IMR-90 (cell line): ENCODE results near the gene FBXO44. TPM values are rescaled to one million over a fixed set of nuclear protein-coding genes. Genes with fewer than 3 reads are reported as not detected.

Experiments
- ATAC-seq: fragments of 200-7000 bp; cut with Tn5 transposase; 2 replicates; pipeline ENCODE4 v1.9.1; 2020; ENCODE audit warnings: low read depth, mild to moderate bottlenecking, moderate library complexity
- BruUV-seq: library from RNA; stranded (reverse); fragments of 400-500 nt; replicated peaks from 2 replicates; lab custom pipeline; 2021; lab: Mats Ljungman, UMichigan
- CTCF ChIA-PET: fragments of 300-600 bp; formaldehyde crosslinking; extraction: SDS; loops from one replicate; lab custom pipeline; 2021; ENCODE audit warnings: antibody characterized with exemption; lab: Yijun Ruan, JAX
- POLR2A ChIA-PET: fragments of 300-600 bp; sonication (Branson Sonifier 250); formaldehyde crosslinking; loops from one replicate; lab custom pipeline; 2022; ENCODE audit warnings: antibody characterized with exemption; ENCODE audit not compliant: unreplicated experiment; lab: Charles Lee
- DNase-seq: peaks from one replicate; pipeline ENCODE4 v3.0.0; 2013
- H2AFZ ChIP-seq: replicated peaks from 2 replicates; pipeline ENCODE3; 2013; ENCODE audit warnings: low read length, mild to moderate bottlenecking; ENCODE audit not compliant: poor library complexity
- H2AK5ac ChIP-seq: 2 replicates; pipeline ENCODE4 v1.6.1; 2013; ENCODE audit warnings: low read depth, low read length, inconsistent platforms
- H2AK9ac ChIP-seq: replicated peaks from 2 replicates; pipeline ENCODE3; 2013; ENCODE audit warnings: mild to moderate bottlenecking, low read depth, low read length, moderate library complexity; ENCODE audit not compliant: poor library complexity
- H2BK120ac ChIP-seq: 2 replicates; pipeline ENCODE4 v1.6.1; 2013; ENCODE audit warnings: low read depth, low read length, inconsistent platforms
- H2BK15ac ChIP-seq: 3 replicates; pipeline ENCODE4 v1.6.1; 2013; ENCODE audit warnings: low read depth, low read length, inconsistent platforms
- H2BK20ac ChIP-seq: 2 replicates; pipeline ENCODE4 v1.6.1; 2013; ENCODE audit warnings: low read depth, mild to moderate bottlenecking, inconsistent platforms, low read length, moderate library complexity
- H2BK5ac ChIP-seq: 2 replicates; pipeline ENCODE4 v1.6.1; 2013; ENCODE audit warnings: mild to moderate bottlenecking, low read depth, low read length, inconsistent platforms; ENCODE audit not compliant: poor library complexity, severe bottlenecking
- H3K14ac ChIP-seq: replicated peaks from 2 replicates; pipeline ENCODE4 v1.6.1; 2013; ENCODE audit warnings: low read depth, low read length, inconsistent platforms
- H3K18ac ChIP-seq: 2 replicates; pipeline ENCODE4 v1.6.1; 2013; ENCODE audit warnings: low read depth, low read length, control low read depth
- H3K23ac ChIP-seq: 2 replicates; pipeline ENCODE4 v1.6.1; 2013; ENCODE audit warnings: low read depth, low read length, inconsistent platforms
- H3K27ac ChIP-seq: 2 replicates; pipeline ENCODE4 v1.5.1; 2013; ENCODE audit warnings: mild to moderate bottlenecking, control low read depth, low read length; ENCODE audit not compliant: insufficient read depth
- H3K27me3 ChIP-seq: 2 replicates; pipeline ENCODE4 v1.6.1; 2013; ENCODE audit warnings: low read length; ENCODE audit not compliant: control insufficient read depth, insufficient read depth
- H3K36me3 ChIP-seq: 2 replicates; pipeline ENCODE4 v1.6.1; 2013; ENCODE audit warnings: low read length, mixed read lengths; ENCODE audit not compliant: control insufficient read depth, insufficient read depth
- H3K4ac ChIP-seq: 2 replicates; pipeline ENCODE4 v1.6.1; 2013; ENCODE audit warnings: low read depth, low read length, inconsistent platforms
- H3K4me1 ChIP-seq: 2 replicates; pipeline ENCODE4 v1.6.1; 2013; ENCODE audit warnings: low read length, mixed read lengths; ENCODE audit not compliant: control insufficient read depth, insufficient read depth
- H3K4me2 ChIP-seq: 2 replicates; pipeline ENCODE4 v1.6.1; 2013; ENCODE audit warnings: low read depth, mild to moderate bottlenecking, control low read depth, low read length, moderate library complexity
- H3K4me3 ChIP-seq: 2 replicates; pipeline ENCODE4 v1.5.1; 2013; ENCODE audit warnings: low read depth, mild to moderate bottlenecking, control low read depth, low read length, moderate library complexity; ENCODE audit not compliant: insufficient read depth
- H3K56ac ChIP-seq: 2 replicates; pipeline ENCODE4 v1.6.1; 2013; ENCODE audit warnings: low read length, inconsistent platforms; ENCODE audit not compliant: insufficient read depth; ENCODE audit errors: extremely low read depth
- H3K79me1 ChIP-seq, 2 experiments: 2 replicates each; pipeline ENCODE4 v1.6.1; 2013; ENCODE audit warnings: low read length in 2 of 2, inconsistent platforms in 1 of 2, low read depth in 1 of 2
- H3K9ac ChIP-seq: 2 replicates; pipeline ENCODE4 v1.6.1; 2013; ENCODE audit warnings: low read depth, low read length, control low read depth
- H3K9me1 ChIP-seq: 2 replicates; pipeline ENCODE4 v1.6.1; 2013; ENCODE audit warnings: low read length, inconsistent platforms; ENCODE audit not compliant: insufficient read depth
- H3K9me3 ChIP-seq: 2 replicates; pipeline ENCODE4 v1.6.1; 2013; ENCODE audit warnings: low read length; ENCODE audit not compliant: control insufficient read depth, insufficient read depth
- H4K20me1 ChIP-seq: 2 replicates; pipeline ENCODE4 v1.6.1; 2013; ENCODE audit warnings: low read length, inconsistent platforms; ENCODE audit not compliant: insufficient read depth
- H4K5ac ChIP-seq: 2 replicates; pipeline ENCODE4 v1.6.1; 2013; ENCODE audit warnings: mild to moderate bottlenecking, low read depth, low read length, control low read depth
- H4K8ac ChIP-seq, 2 experiments: 2 replicates each; pipeline ENCODE4 v1.6.1; 2013; ENCODE audit warnings: low read depth in 2 of 2, low read length in 2 of 2, control low read depth in 1 of 2, inconsistent platforms in 1 of 2
- H4K91ac ChIP-seq: 2 replicates; pipeline ENCODE4 v1.6.1; 2013; ENCODE audit warnings: low read depth, low read length, inconsistent platforms; ENCODE audit not compliant: insufficient read depth
- BHLHE40 ChIP-seq: fragments of 150-350 bp; IDR thresholded peaks from 2 replicates; pipeline ENCODE4 v1.6.1; 2016; ENCODE audit warnings: mild to moderate bottlenecking, low read depth, low read length
- CEBPB ChIP-seq: IDR thresholded peaks from 2 replicates; pipeline ENCODE4 v1.6.1; 2012; ENCODE audit warnings: low read depth, low read length, improper control_type of control experiment
- FOS ChIP-seq: fragments of 150-350 bp; IDR thresholded peaks from 2 replicates; pipeline ENCODE4 v1.6.1; 2016; ENCODE audit warnings: low read depth, low read length
- NFE2L2 ChIP-seq: fragments of 150-350 bp; IDR thresholded peaks from 2 replicates; pipeline ENCODE4 v1.6.1; 2016; ENCODE audit warnings: low read depth, mild to moderate bottlenecking, low read length
- POLR2A ChIP-seq: IDR thresholded peaks from 2 replicates; pipeline ENCODE4 v1.6.1; 2012; ENCODE audit warnings: mild to moderate bottlenecking, low read depth, low read length
- RAD21 ChIP-seq: IDR thresholded peaks from 2 replicates; pipeline ENCODE4 v1.6.1; 2012; ENCODE audit warnings: low read length, improper control_type of control experiment
- RCOR1 ChIP-seq: IDR thresholded peaks from 2 replicates; pipeline ENCODE4 v1.6.1; 2012; ENCODE audit warnings: mild to moderate bottlenecking, low read length, improper control_type of control experiment; ENCODE audit not compliant: insufficient replicate concordance
- SMC3 ChIP-seq: fragments of 150-350 bp; IDR thresholded peaks from 2 replicates; pipeline ENCODE4 v1.6.1; 2016; ENCODE audit warnings: low read depth, mild to moderate bottlenecking, antibody characterized with exemption, low read length, moderate library complexity
- WGBS, 2 experiments: methylation state at CpG; one replicate each; pipeline versions ENCODE4 v1.1.5 to v1.1.7; 2013; ENCODE audit warnings: missing lambda C conversion rate in 2 of 2; ENCODE audit not compliant: insufficient read length in 1 of 2; ENCODE audit errors: extremely low coverage in 2 of 2; 5-methylcytosine and 5-hydroxymethylcytosine counted together
- dilution Hi-C: fragments of 300-500 bp; cut with HindIII; formaldehyde crosslinking; loops from one replicate; pipeline ENCODE4 v1.14.3; 2018; ENCODE audit warnings: low sequenced_read_pairs; ENCODE audit not compliant: unreplicated experiment
- in situ Hi-C: fragments of 300-500 bp; cut with MboI; formaldehyde crosslinking; loops from 3 replicates; pipeline ENCODE4 v1.14.3; 2019; ENCODE audit warnings: low sequenced_read_pairs, inconsistent platforms, mixed read lengths
- intact Hi-C: fragments of 100-400 bp; cut with micrococcal nuclease; formaldehyde crosslinking; loops from 2 replicates; pipeline ENCODE4 v1.10.0; 2022
- polyA plus RNA-seq, 3 experiments: library from polyadenylated mRNA; depleted of rRNA; stranded (reverse); fragments of >200 nt; gene quantifications; 2 replicates each; pipeline ENCODE4 v1.2.3, GENCODE V29; 2012; ENCODE audit warnings: low replicate concordance in 1 of 3
- total RNA-seq: library from RNA; depleted of rRNA; stranded (reverse); fragments of >200 nt; gene quantifications from 2 replicates; pipeline ENCODE4 v1.2.3, GENCODE V29; 2012
- TF ChIP-seq, protein P1 (sequence below): fragments of 150-350 bp; IDR thresholded peaks from 2 replicates; pipeline ENCODE4 v1.6.1; 2017; ENCODE audit warnings: mild to moderate bottlenecking, antibody characterized with exemption, low read length, low read depth
- TF ChIP-seq, protein P2 (sequence below): fragments of 150-350 bp; IDR thresholded peaks from 2 replicates; pipeline ENCODE4 v1.6.1; 2016; ENCODE audit warnings: low read depth, mild to moderate bottlenecking, low read length, moderate library complexity, borderline replicate concordance
- TF ChIP-seq, protein P3 (sequence below): conservative IDR thresholded peaks from 2 replicates; pipeline ENCODE4 v1.5.1; 2012; ENCODE audit warnings: mild to moderate bottlenecking, low read depth, low read length, improper control_type of control experiment

FBXO44 gene
- total and polyA plus RNA-seq, 2 of the 4 experiments (the other 2 are of a cell fraction) = 9.3 to 25.5 TPM

DNA sequence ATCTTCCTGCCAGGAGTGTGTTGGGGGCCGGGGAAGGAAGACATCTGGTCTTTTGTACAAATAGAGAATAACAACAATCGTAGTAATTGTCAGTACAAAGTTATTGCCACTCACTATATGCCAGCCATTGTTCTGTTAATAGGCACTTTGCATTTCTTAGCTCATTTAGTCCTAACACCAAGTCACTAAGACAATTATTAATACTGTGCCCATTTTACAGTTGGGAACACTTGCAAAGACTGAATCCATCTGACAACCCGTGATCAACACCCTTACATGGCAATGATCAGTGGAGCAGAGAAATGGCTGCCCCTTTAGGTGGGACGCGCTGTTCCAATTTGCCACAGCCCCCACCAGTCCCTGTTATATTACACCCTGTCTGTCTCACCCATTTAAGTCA is 33.8 kb upstream of the FBXO44 start:
- Histone ChIP-seq H2AFZ (no peak overlapping the region), H2BK15ac (no peak overlapping the region), H2AK9ac (no peak overlapping the region), H3K4ac (no peak overlapping the region), H4K91ac (no peak overlapping the region), H3K27ac (no peak overlapping the region), H3K18ac (no peak overlapping the region), H3K9ac (no peak overlapping the region), H3K14ac (no peak overlapping the region), H4K20me1 (no peaks in the 10 kb centered on the region), H3K36me3 (no peaks in the 10 kb centered on the region), H3K9me1 (no peaks in the 10 kb centered on the region), H4K8ac (no peak overlapping the region), H3K27me3 (peaks cover 17% of the 10 kb centered on the region), H3K4me3 (no peak overlapping the region), H2BK20ac (no peak overlapping the region), H2AK5ac (no peak overlapping the region), H3K23ac (no peak overlapping the region), H2BK120ac (no peak overlapping the region), H3K4me1 (no peaks in the 10 kb centered on the region), H3K56ac (no peak overlapping the region), H3K9me3 (no peaks in the 10 kb centered on the region), H4K5ac (no peak overlapping the region), H3K79me1 (no peaks in the 10 kb centered on the region), H3K4me2 (no peak overlapping the region), H2BK5ac (no peak overlapping the region)
- no peak for TF ChIP-seq NFE2L2
- TF ChIP-seq RCOR1 = no peak
- no peak for TF ChIP-seq RAD21
- TF ChIP-seq FOS = no peak
- TF ChIP-seq CEBPB = no peak
- TF ChIP-seq BHLHE40 = no peak
- TF ChIP-seq, protein P1, sequence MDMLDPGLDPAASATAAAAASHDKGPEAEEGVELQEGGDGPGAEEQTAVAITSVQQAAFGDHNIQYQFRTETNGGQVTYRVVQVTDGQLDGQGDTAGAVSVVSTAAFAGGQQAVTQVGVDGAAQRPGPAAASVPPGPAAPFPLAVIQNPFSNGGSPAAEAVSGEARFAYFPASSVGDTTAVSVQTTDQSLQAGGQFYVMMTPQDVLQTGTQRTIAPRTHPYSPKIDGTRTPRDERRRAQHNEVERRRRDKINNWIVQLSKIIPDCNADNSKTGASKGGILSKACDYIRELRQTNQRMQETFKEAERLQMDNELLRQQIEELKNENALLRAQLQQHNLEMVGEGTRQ = no peak
- TF ChIP-seq, protein P2, sequence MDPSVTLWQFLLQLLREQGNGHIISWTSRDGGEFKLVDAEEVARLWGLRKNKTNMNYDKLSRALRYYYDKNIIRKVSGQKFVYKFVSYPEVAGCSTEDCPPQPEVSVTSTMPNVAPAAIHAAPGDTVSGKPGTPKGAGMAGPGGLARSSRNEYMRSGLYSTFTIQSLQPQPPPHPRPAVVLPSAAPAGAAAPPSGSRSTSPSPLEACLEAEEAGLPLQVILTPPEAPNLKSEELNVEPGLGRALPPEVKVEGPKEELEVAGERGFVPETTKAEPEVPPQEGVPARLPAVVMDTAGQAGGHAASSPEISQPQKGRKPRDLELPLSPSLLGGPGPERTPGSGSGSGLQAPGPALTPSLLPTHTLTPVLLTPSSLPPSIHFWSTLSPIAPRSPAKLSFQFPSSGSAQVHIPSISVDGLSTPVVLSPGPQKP = no peak
- TF ChIP-seq, protein P3, sequence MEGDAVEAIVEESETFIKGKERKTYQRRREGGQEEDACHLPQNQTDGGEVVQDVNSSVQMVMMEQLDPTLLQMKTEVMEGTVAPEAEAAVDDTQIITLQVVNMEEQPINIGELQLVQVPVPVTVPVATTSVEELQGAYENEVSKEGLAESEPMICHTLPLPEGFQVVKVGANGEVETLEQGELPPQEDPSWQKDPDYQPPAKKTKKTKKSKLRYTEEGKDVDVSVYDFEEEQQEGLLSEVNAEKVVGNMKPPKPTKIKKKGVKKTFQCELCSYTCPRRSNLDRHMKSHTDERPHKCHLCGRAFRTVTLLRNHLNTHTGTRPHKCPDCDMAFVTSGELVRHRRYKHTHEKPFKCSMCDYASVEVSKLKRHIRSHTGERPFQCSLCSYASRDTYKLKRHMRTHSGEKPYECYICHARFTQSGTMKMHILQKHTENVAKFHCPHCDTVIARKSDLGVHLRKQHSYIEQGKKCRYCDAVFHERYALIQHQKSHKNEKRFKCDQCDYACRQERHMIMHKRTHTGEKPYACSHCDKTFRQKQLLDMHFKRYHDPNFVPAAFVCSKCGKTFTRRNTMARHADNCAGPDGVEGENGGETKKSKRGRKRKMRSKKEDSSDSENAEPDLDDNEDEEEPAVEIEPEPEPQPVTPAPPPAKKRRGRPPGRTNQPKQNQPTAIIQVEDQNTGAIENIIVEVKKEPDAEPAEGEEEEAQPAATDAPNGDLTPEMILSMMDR = no peak
- no peak for TF ChIP-seq POLR2A
- no peak for TF ChIP-seq SMC3
- dilution Hi-C loops (no loop called here), in situ Hi-C loops (no loop called here), intact Hi-C loops (no loop called here)
- BruUV-seq = no TSS peak
- no peak for DNase-seq
- 80% methylated on average over 2 of the region's 5 CpGs; no CpG with 5 or more reads in 1 of the 2 experiments for WGBS, 2 experiments
- no peak for ATAC-seq
- ChIA-PET POLR2A (no interaction called here), CTCF (no interaction called here)
